ENCODE results near the gene CHL1.

GRCh38 chr3:325495-325894 is 128.9 kb downstream of the CHL1 start:
- no peak for TF ChIP-seq GATA2 (IDR thresholded peaks at IDR 0.05; ENCODE audit: low read depth, low read length)
- TF ChIP-seq GATA3 (IDR thresholded peaks at IDR 0.05; ENCODE audit: low read depth, low read length) = no peak
